Right cardiac atrium (tissue), 5 donors: ENCODE data around the gene CTPS2. TPM values are rescaled to one million over a fixed set of nuclear protein-coding genes. Genes with fewer than 3 reads are reported as not detected.
"Not testable (repeated sequence)": the region's sequence is repeated elsewhere in the genome, so short reads cannot be mapped to it uniquely, and the experiment has no call there.

ENCODE experiments used
- ATAC-seq, 2 donors: fragments of 200-7000 bp; cut with Tn5 transposase; one replicate each; pipeline versions ENCODE4 v1.8.0 to v1.9.1; 2020; ENCODE audit warnings: moderate library complexity in 2 of 2, mild to moderate bottlenecking in 1 of 2
- DNase-seq, 3 donors: peaks; one replicate each; pipeline ENCODE4 v3.0.0-alpha.2; 2020
- H3K27ac ChIP-seq: one replicate; pipeline ENCODE4 v1.5.1; 2013; ENCODE audit warnings: mild to moderate bottlenecking, low read length, control low read depth, moderate library complexity
- H3K27me3 ChIP-seq: one replicate; pipeline ENCODE4 v1.6.1; 2013; ENCODE audit not compliant: control insufficient read depth, insufficient read depth
- H3K4me1 ChIP-seq: one replicate; pipeline ENCODE4 v1.6.1; 2013; ENCODE audit warnings: low read length; ENCODE audit not compliant: control insufficient read depth, insufficient read depth
- H3K4me3 ChIP-seq: one replicate; pipeline ENCODE4 v1.5.1; 2013; ENCODE audit warnings: low read length, control low read depth
- H3K9me3 ChIP-seq: one replicate; pipeline ENCODE4 v1.6.1; 2013; ENCODE audit warnings: low read length; ENCODE audit not compliant: control insufficient read depth
- WGBS: extraction: QIAGEN DNeasy Blood & Tissue Kit; methylation state at CpG from one replicate; pipeline ENCODE4 v1.1.7; 2013; 5-methylcytosine and 5-hydroxymethylcytosine counted together
- intact Hi-C, 4 donors: fragments of 100-400 bp; cut with DNase I; formaldehyde crosslinking; loops; one replicate each; pipeline versions ENCODE4 v1.11.0 to v1.14.0; 2022 to 2023
- polyA plus RNA-seq: library from polyadenylated mRNA; stranded (reverse); fragments of 200-250 nt; gene quantifications from one replicate; pipeline ENCODE4 v1.2.3, GENCODE V29; 2013
- total RNA-seq, 4 donors: library from RNA; stranded (reverse); fragmentation: NEBNext Ultra II Directional; extraction: Animal tissue kit (Norgen Biotek cat#: 25700); gene quantifications; one replicate each; pipeline ENCODE4 v1.2.1, GENCODE V29; 2021
- donor health status: healthy with polysubstance abuse.
- donor health status: DM: no; HTN: yes; CAD: no.
- donor health status: DM: no; HTN: no; CAD: no.
- donor health status: DM: no; HTN: yes; CAD: no; lungs with severe emphysema.
- donor health status: DM: yes; HTN: yes; CAD: no.

CTPS2 gene
- total and polyA plus RNA-seq, 5 donors: 4.0 to 6.8 (median 6.1) TPM

- intact Hi-C loops: no loop called here
- Histone ChIP-seq H3K27ac (peak overlapping the region; percentile 64), H3K9me3 (no peaks in the 10 kb centered on the region), H3K27me3 (no peaks in the 10 kb centered on the region), H3K4me3 (no peak overlapping the region), H3K4me1 (peaks cover 1% of the 10 kb centered on the region)
- DNase-seq (no peak), ATAC-seq (no peak)
- WGBS: 53% methylated on average over 2 of the region's 2 CpGs
Observed at GRCh38 chrX:16604337-16604736, 108.1 kb downstream of the CTPS2 start.

GRCh38 chrX:16603822-16604221, 108.6 kb downstream of the CTPS2 start:
- Histone ChIP-seq H3K4me1 (peaks cover 1% of the 10 kb centered on the region), H3K4me3 (no peak overlapping the region), H3K27ac (no peak overlapping the region), H3K27me3 (no peaks in the 10 kb centered on the region), H3K9me3 (no peaks in the 10 kb centered on the region)
- no peak for DNase-seq
- ATAC-seq: no peak
- 65% methylated on average over 4 of the region's 4 CpGs for WGBS
- intact Hi-C loops: no loop called here

- H3K27ac ChIP-seq, ATAC-seq, intact Hi-C loops, H3K4me1 ChIP-seq, H3K27me3 ChIP-seq, DNase-seq, H3K9me3 ChIP-seq, H3K4me3 ChIP-seq: not testable (repeated sequence)
- 89% methylated on average over 6 of the region's 6 CpGs for WGBS
Observed at GRCh38 chrX:16603235-16603634, 109.2 kb downstream of the CTPS2 start.

- no peak for DNase-seq
- Histone ChIP-seq H3K27me3 (no peaks in the 10 kb centered on the region), H3K4me3 (no peak overlapping the region), H3K27ac (peak overlapping the region; percentile 10), H3K4me1 (peaks cover 1% of the 10 kb centered on the region), H3K9me3 (no peaks in the 10 kb centered on the region)
- no peak for ATAC-seq
- 64% methylated on average over 4 of the region's 4 CpGs for WGBS
- intact Hi-C loops: no loop called here
Observed at GRCh38 chrX:16601885-16602284, 110.6 kb downstream of the CTPS2 start.

- H3K27me3 ChIP-seq: no peaks in the 10 kb centered on the region
- ATAC-seq: no peak
- peaks cover 3% of the 10 kb centered on the region for H3K4me1 ChIP-seq
- intact Hi-C loops: no loop called here
- H3K4me3 ChIP-seq: no peak overlapping the region
- no peak for DNase-seq
- H3K27ac ChIP-seq: no peak overlapping the region
- H3K9me3 ChIP-seq: no peaks in the 10 kb centered on the region
- 65% methylated on average over 3 of the region's 3 CpGs for WGBS
Observed at GRCh38 chrX:16594490-16594889, 118.0 kb downstream of the CTPS2 start.

GRCh38 chrX:16593801-16594200, 118.7 kb downstream of the CTPS2 start:
- no peak overlapping the region for H3K27ac ChIP-seq
- no peak for ATAC-seq
- H3K9me3 ChIP-seq: no peaks in the 10 kb centered on the region
- no peak overlapping the region for H3K4me3 ChIP-seq
- peaks cover 3% of the 10 kb centered on the region for H3K4me1 ChIP-seq
- no peak for DNase-seq
- intact Hi-C loops: no loop called here
- no peaks in the 10 kb centered on the region for H3K27me3 ChIP-seq
- WGBS: 52% methylated on average over 4 of the region's 4 CpGs

GRCh38 chrX:16592194-16592770, 120.2 kb downstream of the CTPS2 start:
- Histone ChIP-seq H3K4me3 (no peak overlapping the region), H3K9me3 (no peaks in the 10 kb centered on the region), H3K27ac (no peak overlapping the region), H3K4me1 (peaks cover 3% of the 10 kb centered on the region), H3K27me3 (no peaks in the 10 kb centered on the region)
- intact Hi-C loops: no loop called here
- 92% methylated on average over 7 of the region's 7 CpGs for WGBS
- no peak for DNase-seq
- ATAC-seq: no peak

- ATAC-seq (no peak), DNase-seq (no peak)
- no peak overlapping the region for H3K27ac ChIP-seq
- H3K27me3 ChIP-seq: no peaks in the 10 kb centered on the region
- intact Hi-C loops: no loop called here
- H3K9me3 ChIP-seq: no peaks in the 10 kb centered on the region
- H3K4me1 ChIP-seq: peaks cover 3% of the 10 kb centered on the region
- H3K4me3 ChIP-seq: no peak overlapping the region
Observed at GRCh38 chrX:16589826-16590225, 122.6 kb downstream of the CTPS2 start.

- ATAC-seq (no peak), DNase-seq (no peak)
- H3K4me1 ChIP-seq: peaks cover 3% of the 10 kb centered on the region
- WGBS: 67% methylated on average over 2 of the region's 2 CpGs
- intact Hi-C loops: no loop called here
- H3K9me3 ChIP-seq: no peaks in the 10 kb centered on the region
- H3K27ac ChIP-seq: no peak overlapping the region
- no peaks in the 10 kb centered on the region for H3K27me3 ChIP-seq
- H3K4me3 ChIP-seq: no peak overlapping the region
Observed at GRCh38 chrX:16589211-16589610, 123.3 kb downstream of the CTPS2 start.

- Histone ChIP-seq H3K27ac (no peak overlapping the region), H3K4me1 (no peaks in the 10 kb centered on the region), H3K27me3 (no peaks in the 10 kb centered on the region), H3K9me3 (no peaks in the 10 kb centered on the region), H3K4me3 (no peak overlapping the region)
- WGBS: 63% methylated on average over 1 of the region's 1 CpG
- no peak for ATAC-seq
- DNase-seq: no peak
- intact Hi-C loops: no loop called here
Observed at GRCh38 chrX:16588266-16588665, 124.2 kb downstream of the CTPS2 start.

GRCh38 chrX:16587836-16588235, 124.6 kb downstream of the CTPS2 start:
- 98% methylated on average over 4 of the region's 4 CpGs for WGBS
- intact Hi-C loops: no loop called here
- no peak for DNase-seq
- Histone ChIP-seq H3K27me3 (no peaks in the 10 kb centered on the region), H3K4me1 (no peaks in the 10 kb centered on the region), H3K27ac (no peak overlapping the region), H3K9me3 (no peaks in the 10 kb centered on the region), H3K4me3 (no peak overlapping the region)
- ATAC-seq: no peak
